NCI-H1436 treated with DMSO at 0.1 percent for 48 hours (cell line): Measurements from ENCODE around the gene LRMDA.
A peak's percentile ranks its signal among the peaks of the same experiment; 100 is the strongest.

ENCODE experiments used
- DNase-seq: peaks from one replicate; lab custom pipeline; 2025; lab: John Stamatoyannopoulos, UW

LRMDA gene

DNA sequence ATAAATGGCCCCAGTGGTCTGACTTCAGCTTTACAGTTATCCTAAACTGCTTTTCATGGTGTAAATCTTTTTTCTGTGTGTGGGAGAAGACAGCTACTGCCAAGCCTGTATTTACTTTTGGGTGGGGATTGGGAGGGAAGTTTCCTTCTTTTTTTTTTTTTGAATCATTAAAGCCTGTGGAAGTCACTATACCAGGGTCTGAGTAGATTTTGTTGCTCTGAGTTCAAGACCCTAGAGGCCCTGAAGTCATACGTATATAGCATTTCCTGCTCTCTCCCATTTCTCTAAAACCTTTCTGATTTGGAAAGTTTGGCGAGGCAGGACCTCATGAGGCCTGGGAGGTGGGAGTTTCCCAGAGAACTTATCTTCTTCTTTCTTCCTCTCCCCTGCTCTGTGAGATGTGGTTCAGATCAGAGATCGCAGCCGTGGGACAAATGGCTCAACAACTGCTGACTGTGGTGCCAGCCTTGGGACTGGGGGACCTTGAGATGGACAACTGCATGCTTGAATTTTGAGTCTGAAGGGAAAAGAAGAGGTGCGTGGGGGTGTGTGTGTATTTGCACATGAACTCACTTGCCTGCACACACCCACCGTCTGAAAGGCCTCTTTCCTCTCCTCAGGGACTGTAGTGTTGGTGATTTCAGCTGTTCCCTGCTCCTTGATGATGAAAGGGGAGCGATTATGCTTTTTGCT lies 18.1 kb downstream of the LRMDA start:
- DNase-seq, result peak; percentile 61

DNA sequence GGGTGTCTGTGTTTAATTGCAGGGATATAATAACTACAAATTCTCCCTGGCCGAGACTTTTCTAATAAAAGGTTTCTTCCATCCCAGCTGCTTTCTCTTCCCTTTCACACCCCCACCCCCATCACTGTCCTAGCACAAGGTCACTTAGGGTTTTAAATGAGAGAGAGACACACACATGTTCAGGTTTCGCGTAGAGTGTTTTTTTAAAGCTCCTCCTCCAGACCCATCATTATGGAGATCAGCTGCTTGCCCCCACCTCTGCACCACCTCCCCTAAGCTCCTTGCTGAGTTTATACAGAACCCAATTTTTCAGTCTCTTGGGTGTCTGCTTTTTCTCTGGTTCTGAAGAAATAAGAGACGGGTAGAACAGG lies 18.6 kb downstream of the LRMDA start:
- DNase-seq, result peak; percentile 61

- DNase-seq, result peak; percentile 30
These were observed 19.5 kb downstream of the LRMDA start for GRCh38 chr10:75450644-75451640.

- DNase-seq, result no peak
These were observed 20.4 kb downstream of the LRMDA start for GRCh38 chr10:75451831-75452230.

- DNase-seq, result no peak
These were observed 21.6 kb downstream of the LRMDA start for GRCh38 chr10:75452997-75453396.

GRCh38 chr10:75456122-75456521 lies 24.7 kb downstream of the LRMDA start:
- DNase-seq, result no peak

DNA sequence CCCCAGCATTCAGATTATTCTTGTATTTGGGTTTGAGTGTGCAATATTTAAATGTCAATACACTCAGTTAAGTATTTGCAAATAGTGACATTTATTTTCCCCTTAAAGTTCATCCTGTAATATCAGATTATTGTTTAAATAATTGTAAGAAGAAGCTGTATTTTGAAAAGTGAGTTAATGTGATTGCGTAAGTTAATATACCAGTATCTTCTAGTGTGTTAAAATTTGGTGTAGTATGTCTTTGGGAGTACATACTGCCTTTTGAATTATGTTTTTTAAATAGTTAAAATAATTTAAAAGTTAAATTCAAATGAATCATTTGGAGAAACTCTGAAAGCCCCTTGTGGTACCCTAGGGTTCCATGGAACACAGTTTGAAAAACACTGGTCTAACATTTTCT lies 28.6 kb downstream of the LRMDA start:
- DNase-seq, result no peak

- no peak for DNase-seq
These were observed 30.5 kb downstream of the LRMDA start for GRCh38 chr10:75461672-75462649.

- no peak for DNase-seq
These were observed 31.4 kb downstream of the LRMDA start for GRCh38 chr10:75462865-75463264.

DNA sequence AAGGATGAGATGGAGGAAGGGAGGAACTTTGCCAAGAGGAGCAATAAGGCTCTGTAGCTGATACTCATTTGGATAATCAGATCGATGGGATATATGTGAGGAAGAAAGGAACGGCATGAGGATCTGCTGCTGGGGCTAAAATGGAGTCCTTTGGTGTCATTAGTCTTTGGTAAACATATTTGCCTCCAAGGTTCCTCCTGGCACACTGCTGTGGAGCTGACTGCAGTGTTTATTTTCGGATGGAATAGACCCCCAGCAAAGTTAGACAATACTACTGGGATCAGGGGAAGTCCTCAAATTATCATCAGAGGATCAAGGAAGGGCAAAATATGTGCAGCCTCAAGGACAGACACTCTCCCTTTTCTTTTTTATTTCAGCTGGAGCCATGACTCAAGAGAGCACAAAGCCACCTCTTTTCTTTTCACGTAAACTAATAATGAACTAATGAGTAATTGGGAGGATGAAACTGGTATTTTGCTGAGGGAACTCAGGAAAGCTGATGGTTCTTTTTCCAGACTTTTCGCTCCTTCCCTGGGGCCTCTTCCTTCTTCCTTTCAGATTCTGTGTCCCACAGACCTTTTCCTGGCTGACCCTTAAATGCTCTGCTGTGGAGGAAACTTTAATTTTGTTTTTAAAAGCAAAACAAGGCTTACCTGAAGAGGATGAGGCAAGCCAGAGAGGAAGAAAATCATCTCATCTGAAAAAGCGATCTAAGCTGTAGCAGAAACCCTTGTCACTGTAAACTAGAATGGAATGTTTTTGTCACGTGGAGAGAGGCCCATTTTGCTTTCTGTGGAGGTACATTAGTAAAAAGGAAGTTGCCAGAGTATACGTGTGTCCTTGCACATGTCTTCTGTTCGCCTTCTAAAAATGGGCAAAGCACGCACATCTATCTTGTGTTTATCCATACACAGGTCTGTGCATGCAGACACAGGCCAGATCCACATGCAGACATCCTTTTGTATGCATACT lies 33.3 kb downstream of the LRMDA start:
- no peak for DNase-seq

GRCh38 chr10:75465450-75465827 lies 34.0 kb downstream of the LRMDA start:
- DNase-seq, result no peak

GRCh38 chr10:75466001-75466400 lies 34.6 kb downstream of the LRMDA start:
- no peak for DNase-seq

DNA sequence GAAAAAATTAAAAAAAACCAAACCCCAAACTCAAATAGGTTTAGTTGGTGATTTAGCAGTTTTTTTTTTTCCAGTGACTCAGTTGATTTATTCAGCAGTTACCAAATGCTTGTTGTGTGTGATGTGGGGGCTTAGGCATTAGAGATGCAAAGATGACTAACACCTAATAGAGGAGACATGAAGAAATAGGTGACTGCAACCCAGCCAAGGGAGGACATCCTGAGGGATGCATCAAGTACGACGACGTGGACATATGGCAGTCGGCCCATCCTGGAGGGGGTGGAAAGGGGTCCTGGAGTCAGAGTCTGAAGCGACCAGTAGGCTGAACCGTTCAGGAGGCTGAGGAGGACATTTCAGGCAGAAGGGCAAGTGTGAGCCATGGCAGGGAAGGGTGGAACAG lies 35.5 kb downstream of the LRMDA start:
- no peak for DNase-seq

DNA sequence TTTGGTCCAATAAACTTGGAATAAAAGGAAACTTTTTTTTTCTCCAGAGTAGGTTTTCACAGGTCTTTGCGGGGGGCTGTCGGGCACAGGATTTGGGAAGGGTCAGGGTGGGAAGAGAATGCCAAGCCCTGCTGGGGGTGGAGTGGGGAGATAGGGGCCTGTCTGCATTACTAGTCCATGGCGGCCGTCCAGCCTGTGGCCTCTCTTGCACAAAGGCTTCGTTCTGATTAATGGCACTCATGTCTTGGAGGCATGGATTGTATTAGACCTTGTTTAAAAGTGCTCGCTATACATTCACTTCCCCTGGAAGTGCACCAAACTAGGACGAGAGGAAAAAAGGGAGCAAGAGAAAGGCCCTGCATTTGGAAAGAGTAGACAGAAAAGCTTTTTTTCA lies 37.2 kb downstream of the LRMDA start:
- DNase-seq, result no peak

- DNase-seq, result no peak
These were observed 37.7 kb downstream of the LRMDA start for GRCh38 chr10:75469006-75469616.

GRCh38 chr10:75470901-75471300 lies 39.5 kb downstream of the LRMDA start:
- no peak for DNase-seq

- no peak for DNase-seq
These were observed 41.3 kb downstream of the LRMDA start for GRCh38 chr10:75472685-75473084.

- DNase-seq, result no peak
These were observed 42.7 kb downstream of the LRMDA start for GRCh38 chr10:75474106-75474505.

GRCh38 chr10:75475460-75476182 lies 44.2 kb downstream of the LRMDA start:
- no peak for DNase-seq

DNA sequence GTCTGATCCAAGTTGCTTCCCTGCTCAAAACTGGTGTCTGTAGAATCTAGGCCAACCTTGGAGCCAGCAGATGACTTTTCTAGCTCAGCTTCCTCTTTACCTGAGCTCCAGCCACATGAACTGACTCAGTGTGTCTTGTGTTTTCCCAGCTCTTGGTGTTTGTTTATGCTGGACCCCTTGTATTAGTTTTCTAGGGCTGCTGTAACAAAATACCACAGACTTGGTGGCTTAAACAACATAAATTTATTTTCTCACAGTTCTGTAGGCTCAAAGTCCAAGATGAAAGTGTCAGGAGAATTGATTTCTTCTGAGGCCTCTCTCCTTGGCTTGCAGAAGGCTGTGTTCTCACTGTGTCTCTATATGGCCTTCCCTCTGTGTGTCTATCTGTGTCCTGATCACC lies 45.1 kb downstream of the LRMDA start:
- no peak for DNase-seq
